IPS-18a (cell line): ENCODE measurements around the gene TIMM44.

Source experiments
- H3K27ac ChIP-seq: one replicate; pipeline ENCODE4 v1.5.1; 2013; ENCODE audit warnings: low read length
- H3K27me3 ChIP-seq: one replicate; pipeline ENCODE4 v1.6.1; 2013; ENCODE audit warnings: mild to moderate bottlenecking, low read length; ENCODE audit not compliant: control insufficient read depth, insufficient read depth
- H3K36me3 ChIP-seq: one replicate; pipeline ENCODE4 v1.6.1; 2013; ENCODE audit warnings: low read depth, low read length; ENCODE audit not compliant: control insufficient read depth
- H3K4me1 ChIP-seq: one replicate; pipeline ENCODE4 v1.6.1; 2013; ENCODE audit warnings: low read depth, low read length; ENCODE audit not compliant: control insufficient read depth
- H3K4me3 ChIP-seq: one replicate; pipeline ENCODE4 v1.5.1; 2013; ENCODE audit warnings: low read length
- H3K9ac ChIP-seq: one replicate; pipeline ENCODE4 v1.6.1; 2013; ENCODE audit warnings: mild to moderate bottlenecking, low read length, moderate library complexity
- H3K9me3 ChIP-seq: one replicate; pipeline ENCODE4 v1.6.1; 2013; ENCODE audit warnings: low read depth, low read length; ENCODE audit not compliant: control insufficient read depth

Gene TIMM44

GRCh38 chr19:7883105-7883504 is 60.4 kb downstream of the TIMM44 start:
- Histone ChIP-seq H3K36me3 (no peaks in the 10 kb centered on the region), H3K9me3 (no peaks in the 10 kb centered on the region), H3K27ac (no peak overlapping the region), H3K27me3 (peaks cover 6% of the 10 kb centered on the region), H3K4me3 (no peak overlapping the region), H3K9ac (no peak overlapping the region), H3K4me1 (no peaks in the 10 kb centered on the region)

GRCh38 chr19:7881910-7882309 is 61.6 kb downstream of the TIMM44 start:
- no peak overlapping the region for H3K9ac ChIP-seq
- H3K36me3 ChIP-seq = no peaks in the 10 kb centered on the region
- H3K27me3 ChIP-seq = no peaks in the 10 kb centered on the region
- H3K27ac ChIP-seq = no peak overlapping the region
- H3K4me3 ChIP-seq = no peak overlapping the region
- H3K9me3 ChIP-seq = no peaks in the 10 kb centered on the region
- H3K4me1 ChIP-seq = no peaks in the 10 kb centered on the region

GRCh38 chr19:7879836-7880235 is 63.6 kb downstream of the TIMM44 start:
- Histone ChIP-seq H3K27ac (no peak overlapping the region), H3K4me3 (no peak overlapping the region), H3K9me3 (no peaks in the 10 kb centered on the region), H3K9ac (no peak overlapping the region), H3K36me3 (no peaks in the 10 kb centered on the region), H3K27me3 (no peaks in the 10 kb centered on the region), H3K4me1 (no peaks in the 10 kb centered on the region)

- no peaks in the 10 kb centered on the region for H3K9me3 ChIP-seq
- H3K4me1 ChIP-seq = no peaks in the 10 kb centered on the region
- no peak overlapping the region for H3K27ac ChIP-seq
- H3K36me3 ChIP-seq = no peaks in the 10 kb centered on the region
- H3K27me3 ChIP-seq = no peaks in the 10 kb centered on the region
- no peak overlapping the region for H3K4me3 ChIP-seq
- H3K9ac ChIP-seq = no peak overlapping the region
Measured at GRCh38 chr19:7879111-7879807, 64.2 kb downstream of the TIMM44 start.

GRCh38 chr19:7877249-7877836 is 66.1 kb downstream of the TIMM44 start:
- Histone ChIP-seq H3K27me3 (peaks cover 11% of the 10 kb centered on the region), H3K9ac (no peak overlapping the region), H3K36me3 (no peaks in the 10 kb centered on the region), H3K9me3 (no peaks in the 10 kb centered on the region), H3K4me1 (no peaks in the 10 kb centered on the region), H3K27ac (no peak overlapping the region), H3K4me3 (no peak overlapping the region)
